Mononuclear cell (primary cell): ENCODE measurements around the gene MRPL28. TPM values are rescaled to one million over a fixed set of nuclear protein-coding genes. Genes with fewer than 3 reads are reported as not detected.
A peak's percentile ranks its signal among the peaks of the same experiment; 100 is the strongest.
"Not testable (repeated sequence)": the region's sequence is repeated elsewhere in the genome, so short reads cannot be mapped to it uniquely, and the experiment has no call there.

Source experiments
- H3K27me3 ChIP-seq: 2 replicates; pipeline ENCODE4 v1.6.0; 2011; ENCODE audit warnings: low read length, control low read depth; ENCODE audit not compliant: insufficient read depth
- H3K4me1 ChIP-seq: 2 replicates; pipeline ENCODE4 v1.5.1; 2011; ENCODE audit warnings: mild to moderate bottlenecking, low read length, control low read depth; ENCODE audit not compliant: insufficient read depth
- H3K4me3 ChIP-seq: 2 replicates; pipeline ENCODE4 v1.5.1; 2011; ENCODE audit warnings: mild to moderate bottlenecking, low read length, moderate library complexity
- H3K9me3 ChIP-seq: 2 replicates; pipeline ENCODE4 v1.5.1; 2011; ENCODE audit warnings: low read depth, mild to moderate bottlenecking, control low read depth, low read length
- total RNA-seq: library from RNA; depleted of rRNA; stranded (reverse); fragments of >200 nt; gene quantifications from one replicate; pipeline ENCODE4 v1.2.3, GENCODE V29; 2012

Gene MRPL28
- total RNA-seq, 1 donor, result 19.9 TPM

DNA sequence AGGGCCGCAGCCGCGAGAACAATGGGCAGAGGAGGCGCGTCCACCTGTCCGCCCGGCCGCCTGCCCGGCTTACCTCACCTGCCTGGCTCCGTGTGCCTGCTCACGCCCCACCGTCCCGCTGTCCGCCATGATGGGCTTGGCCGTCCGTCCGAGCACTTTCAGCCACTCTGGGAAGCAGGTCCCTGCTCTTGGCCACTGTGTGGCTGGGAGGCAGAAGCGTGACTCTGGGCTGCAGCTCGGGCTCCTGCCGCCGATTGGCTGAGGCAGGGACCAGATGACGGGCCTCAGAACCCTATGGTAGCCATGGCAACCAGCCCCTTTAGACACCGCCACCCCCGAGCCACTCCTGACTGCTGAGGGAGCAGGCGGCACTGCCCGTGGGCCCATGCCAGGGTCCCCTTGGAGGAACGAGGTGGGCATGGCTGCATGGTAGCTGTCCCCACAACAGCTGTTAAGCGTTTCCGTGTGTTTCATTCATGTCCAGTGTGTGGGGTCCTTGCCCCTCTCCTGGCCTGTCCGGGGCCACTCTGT lies 8.9 kb downstream of the MRPL28 start:
- Histone ChIP-seq H3K4me1 (peaks cover 9% of the 10 kb centered on the region), H3K27me3 (no peaks in the 10 kb centered on the region), H3K4me3 (no peak overlapping the region), H3K9me3 (no peaks in the 10 kb centered on the region)

DNA sequence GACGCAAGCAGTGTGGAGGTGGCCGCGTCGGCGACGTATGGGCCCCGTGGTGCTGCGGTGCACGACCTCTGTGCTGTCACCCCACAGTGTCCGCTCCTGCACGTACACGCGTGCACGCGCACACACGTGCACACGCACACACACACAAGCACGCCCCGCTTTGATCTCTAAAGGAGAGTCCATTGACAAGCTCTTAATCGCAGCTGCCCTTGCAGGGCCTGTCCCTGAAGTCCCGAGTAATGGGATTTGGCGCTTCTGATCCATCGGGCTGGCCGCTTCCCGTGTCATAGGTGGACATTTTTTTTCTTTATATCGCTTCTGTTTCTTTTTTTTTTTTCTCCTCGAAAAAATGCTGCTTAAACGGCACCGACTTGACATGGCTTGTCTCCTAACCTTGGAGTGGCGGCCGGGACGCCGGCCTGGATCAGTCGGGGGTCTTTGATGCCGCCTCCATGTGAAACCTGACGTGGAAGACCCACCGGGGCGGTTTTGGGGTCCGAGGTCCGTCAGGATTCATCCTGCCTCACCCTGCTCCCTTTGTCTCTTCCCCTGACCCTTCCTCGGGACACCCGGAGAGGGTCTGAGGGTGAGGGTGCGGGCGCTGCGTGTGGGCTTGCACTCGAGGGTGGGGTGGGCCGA lies 9.5 kb downstream of the MRPL28 start:
- Histone ChIP-seq H3K4me3 (no peak overlapping the region), H3K9me3 (no peaks in the 10 kb centered on the region), H3K4me1 (peaks cover 14% of the 10 kb centered on the region), H3K27me3 (no peaks in the 10 kb centered on the region)

DNA sequence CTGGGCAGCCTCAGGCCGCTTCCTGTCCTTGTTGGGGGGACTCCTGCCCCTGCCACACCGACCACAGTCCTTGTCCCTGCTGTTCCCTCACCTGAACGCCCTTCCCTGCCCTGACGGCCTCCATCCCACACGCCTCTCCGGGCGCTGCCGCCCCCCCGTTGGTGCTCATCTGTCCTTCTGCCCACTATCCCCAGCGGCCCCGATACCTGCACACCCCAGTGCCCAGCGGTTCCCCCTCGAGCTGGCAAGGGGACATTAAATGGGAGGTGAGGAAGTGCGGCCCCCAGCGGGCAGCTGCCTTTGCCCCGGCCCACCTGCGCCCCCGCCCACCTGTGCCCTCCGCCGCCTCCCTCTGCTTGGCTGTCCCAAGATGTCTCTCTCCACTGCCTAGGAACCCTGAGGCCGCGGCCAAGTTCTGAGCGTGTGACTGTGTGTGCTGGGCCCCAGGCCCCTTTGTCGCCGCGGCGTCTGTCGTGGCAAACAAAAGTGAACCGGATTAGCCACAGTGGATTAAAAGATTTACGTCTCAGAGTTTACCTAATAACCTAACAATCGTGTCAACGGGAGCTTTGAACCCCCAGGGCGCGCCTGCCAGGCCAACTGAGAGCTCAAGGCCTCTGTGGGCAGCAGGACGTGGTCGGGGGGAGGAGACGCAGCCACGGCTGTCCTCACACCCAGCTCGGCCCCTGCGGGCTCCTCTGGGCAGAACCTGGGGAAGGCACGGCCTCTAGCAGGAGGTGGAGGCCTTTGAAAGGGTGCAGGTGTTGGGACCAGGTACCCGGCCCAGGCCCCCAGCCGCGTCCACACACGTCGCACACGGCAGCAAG lies 10.3 kb downstream of the MRPL28 start:
- H3K9me3 ChIP-seq, result no peaks in the 10 kb centered on the region
- H3K4me3 ChIP-seq, result no peak overlapping the region
- H3K27me3 ChIP-seq, result no peaks in the 10 kb centered on the region
- peaks cover 18% of the 10 kb centered on the region for H3K4me1 ChIP-seq

DNA sequence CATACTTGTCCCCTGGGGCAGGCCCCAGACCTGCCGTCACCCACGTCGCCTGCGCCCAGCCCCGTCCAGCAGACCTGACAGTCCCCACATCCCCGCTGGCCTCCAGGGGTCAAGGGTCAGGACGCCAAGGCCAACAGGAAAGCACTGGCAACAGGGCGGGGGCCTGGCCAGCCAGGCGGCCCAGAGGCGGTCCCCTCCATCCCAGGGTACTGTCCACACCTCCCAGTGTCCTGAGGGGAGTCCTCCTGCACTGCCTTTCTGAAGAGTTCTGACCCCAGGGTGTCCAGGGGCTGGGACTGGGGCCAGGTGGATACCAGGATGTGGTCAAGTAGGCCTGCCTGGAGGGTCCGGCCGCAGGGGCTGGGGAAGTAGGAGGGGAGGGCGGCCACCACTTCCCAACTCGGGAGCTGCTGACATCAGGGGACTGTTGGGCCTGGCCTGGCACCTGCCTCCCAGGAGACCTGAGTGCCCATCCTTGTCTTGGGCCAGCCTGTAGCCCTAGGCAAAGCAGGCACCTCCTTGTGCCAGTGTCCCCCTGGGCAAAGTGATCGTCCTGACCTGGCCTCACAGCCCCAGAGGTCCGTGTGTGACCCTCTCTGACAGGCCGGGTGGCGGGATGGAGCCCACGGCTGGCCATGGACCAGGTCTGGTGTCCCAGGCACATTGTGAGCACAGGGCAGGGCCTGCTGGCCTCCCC lies 11.1 kb downstream of the MRPL28 start:
- Histone ChIP-seq H3K4me1 (peaks cover 27% of the 10 kb centered on the region), H3K27me3 (no peaks in the 10 kb centered on the region), H3K4me3 (no peak overlapping the region), H3K9me3 (no peaks in the 10 kb centered on the region)

DNA sequence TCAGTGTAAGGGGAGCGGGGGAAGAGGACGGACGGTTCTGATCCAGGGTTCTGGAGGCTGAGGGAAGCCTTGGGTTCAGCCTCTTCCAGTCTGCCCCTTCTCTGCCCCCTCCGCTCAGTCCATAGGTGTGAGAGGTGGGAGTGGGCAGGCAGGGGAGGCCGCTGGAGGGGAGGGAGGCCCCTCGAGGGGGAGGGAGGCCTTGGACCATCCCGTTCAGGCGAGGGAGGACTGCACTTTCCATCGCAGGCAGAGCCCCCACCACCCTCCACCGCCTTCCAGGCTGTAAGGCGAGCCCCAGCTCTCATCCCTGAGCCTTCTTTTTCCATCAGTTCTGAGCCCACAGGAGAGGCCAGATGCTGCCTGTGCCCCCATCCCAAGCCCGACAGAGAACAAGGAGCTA lies 13.6 kb downstream of the MRPL28 start:
- H3K4me3 ChIP-seq, result no peak overlapping the region
- no peaks in the 10 kb centered on the region for H3K27me3 ChIP-seq
- H3K4me1 ChIP-seq, result peaks cover 31% of the 10 kb centered on the region
- H3K9me3 ChIP-seq, result no peaks in the 10 kb centered on the region

DNA sequence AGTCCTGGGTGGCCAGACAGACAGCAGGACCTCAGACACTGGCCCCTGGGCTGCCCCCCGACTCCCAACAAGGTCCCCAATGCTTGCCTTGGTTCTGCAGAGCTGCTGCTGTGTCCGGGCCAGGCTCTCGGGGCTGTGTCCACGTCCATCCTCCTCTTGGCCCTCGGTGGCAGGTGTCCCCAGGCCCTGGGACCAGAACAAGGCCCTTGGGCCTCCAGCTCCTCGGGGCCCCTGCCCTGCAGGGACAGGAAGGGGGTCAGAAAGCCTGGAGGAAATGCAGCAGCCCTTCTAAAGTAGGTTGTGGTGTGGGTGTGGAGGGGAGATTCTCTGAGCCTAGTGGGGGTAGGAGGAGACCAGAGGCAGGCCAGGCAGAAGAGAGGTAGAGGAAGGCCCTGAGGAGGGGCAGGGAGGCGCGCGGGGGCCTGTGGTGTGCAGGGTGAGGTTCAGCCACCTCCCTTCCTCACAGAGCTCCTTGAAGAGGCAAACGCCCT lies 15.3 kb downstream of the MRPL28 start:
- H3K27me3 ChIP-seq, result no peaks in the 10 kb centered on the region
- H3K4me3 ChIP-seq, result peak overlapping the region; percentile 24
- H3K4me1 ChIP-seq, result peaks cover 45% of the 10 kb centered on the region
- no peaks in the 10 kb centered on the region for H3K9me3 ChIP-seq

DNA sequence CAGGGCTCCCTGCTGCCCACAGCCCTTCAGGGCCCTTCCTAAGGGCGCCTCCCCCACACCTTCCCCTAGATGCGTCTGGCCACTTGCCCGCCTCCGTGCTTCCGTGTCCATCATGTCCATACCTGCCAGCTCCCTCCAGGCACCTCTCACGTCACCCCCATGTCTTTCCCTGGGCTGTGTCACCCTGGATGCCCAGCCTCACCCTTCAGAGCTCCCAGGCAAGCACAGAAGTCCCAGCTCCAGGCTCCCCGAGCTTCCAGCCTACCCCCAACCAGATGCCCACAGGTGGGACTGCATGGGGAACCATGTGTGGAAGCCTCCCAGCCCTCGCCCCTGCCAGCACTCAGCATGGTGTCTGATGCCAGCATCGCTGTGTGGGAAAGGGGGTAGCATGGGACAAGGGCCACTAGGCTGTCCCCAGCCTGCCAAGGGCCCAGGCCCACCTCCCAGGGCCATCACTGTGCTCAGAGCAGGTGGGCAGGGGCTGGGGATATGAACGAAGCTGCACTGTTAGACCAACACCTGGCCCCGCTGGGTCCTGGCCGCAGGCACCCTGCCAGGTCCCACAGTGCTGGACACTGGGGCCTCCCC lies 16.0 kb downstream of the MRPL28 start:
- H3K4me1 ChIP-seq, result peaks cover 52% of the 10 kb centered on the region
- H3K9me3 ChIP-seq, result no peaks in the 10 kb centered on the region
- peak overlapping the region; percentile 24 for H3K4me3 ChIP-seq
- H3K27me3 ChIP-seq, result no peaks in the 10 kb centered on the region

DNA sequence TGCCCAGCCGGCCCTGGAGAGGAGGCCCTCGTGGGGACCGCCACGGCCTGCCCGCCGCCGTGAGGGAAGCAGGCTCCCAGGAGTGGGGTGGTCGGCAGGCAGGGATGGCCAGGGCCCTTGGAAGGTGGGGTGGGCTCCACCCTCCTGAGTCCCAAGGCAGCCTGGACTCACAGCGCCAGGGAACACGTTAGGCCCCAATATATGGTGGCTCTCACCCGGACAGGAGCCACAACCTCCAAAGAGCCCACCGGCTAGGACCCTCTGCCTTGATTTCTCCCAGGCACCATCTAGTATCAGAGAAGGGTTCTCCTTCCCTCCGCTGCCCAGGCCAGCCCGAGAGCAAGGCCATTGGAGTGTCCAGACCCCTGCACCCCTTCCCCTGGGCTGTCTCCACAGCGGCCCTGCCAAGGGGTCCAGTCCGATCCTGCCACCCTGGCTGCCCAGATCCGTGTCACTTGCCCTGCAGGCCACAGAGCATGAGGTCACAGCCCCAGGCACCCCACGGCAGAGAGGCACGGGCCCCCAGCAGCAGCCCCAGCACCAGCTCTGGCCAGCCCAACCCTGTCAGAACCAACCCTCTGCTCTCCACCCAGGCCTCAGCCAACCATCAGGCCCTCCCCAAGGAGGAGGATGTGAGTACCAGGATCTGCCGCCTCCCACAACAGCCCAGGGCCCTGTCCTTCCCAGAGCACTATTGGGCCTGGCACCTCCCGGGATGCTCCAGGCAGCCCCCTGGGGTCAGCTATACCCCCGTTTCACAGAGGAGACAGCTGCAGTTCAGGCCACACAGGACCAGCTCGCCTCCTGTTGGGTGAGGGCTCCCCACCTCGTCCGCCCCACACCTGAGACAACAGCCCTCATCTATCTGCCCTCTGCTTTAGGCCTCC lies 16.7 kb downstream of the MRPL28 start:
- Histone ChIP-seq H3K4me1 (peaks cover 57% of the 10 kb centered on the region), H3K4me3 (peak overlapping the region; percentile 21), H3K27me3 (no peaks in the 10 kb centered on the region), H3K9me3 (no peaks in the 10 kb centered on the region)

DNA sequence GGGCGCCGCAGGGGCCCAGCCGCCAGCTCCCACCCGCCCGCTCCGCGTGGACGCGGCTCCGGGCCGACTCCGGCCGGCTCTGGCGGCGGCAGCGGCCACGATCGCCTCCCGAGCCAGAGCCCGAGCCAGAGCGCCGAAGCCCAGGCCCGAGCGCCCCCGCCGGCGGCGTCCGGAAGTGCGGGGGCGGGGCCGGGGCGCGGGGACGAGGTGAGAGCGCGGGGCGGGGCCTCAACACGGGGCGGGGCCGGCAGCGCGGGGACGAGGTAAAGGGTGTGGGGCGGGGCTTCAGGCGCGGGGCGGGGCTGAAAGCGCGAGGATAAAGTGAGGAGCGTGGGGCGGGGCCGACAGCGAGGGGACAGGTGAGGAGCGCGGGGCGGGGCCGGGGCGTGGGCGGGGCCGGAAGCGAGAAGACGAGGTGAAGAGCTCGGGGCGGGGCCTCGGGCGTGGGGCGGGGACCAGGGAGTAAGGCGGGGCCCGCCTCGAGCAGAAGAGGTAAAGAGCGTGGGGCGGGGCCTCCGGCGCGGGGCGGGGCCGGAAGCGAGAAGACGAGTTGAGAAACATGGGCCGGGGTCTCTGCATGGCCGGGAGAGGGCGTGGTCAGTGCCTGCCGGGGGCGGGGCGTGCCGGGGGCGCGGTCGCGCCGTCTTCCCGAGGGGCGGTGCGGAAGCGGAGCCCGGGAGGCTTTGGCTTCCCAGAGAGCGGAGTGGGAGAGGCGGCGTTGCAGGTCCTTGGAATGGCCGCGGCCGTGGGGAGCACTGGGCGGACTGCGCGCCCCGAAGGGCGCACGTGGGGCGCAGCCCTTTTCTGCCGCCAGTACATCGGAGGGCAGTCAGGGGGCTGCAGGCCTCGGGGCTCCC lies 17.6 kb downstream of the MRPL28 start, which contains the start of gene AXIN1:
Gene AXIN1 (minus strand): TSS at position 177 of the 857 bp plus-strand sequence. CDS start 5,698 bp downstream, outside the sequence.
- Histone ChIP-seq H3K4me3 (peak within 1 kb of the TSS; percentile 50), H3K27me3 (no peaks in the 10 kb centered on the region), H3K4me1 (peaks cover 66% of the 10 kb centered on the region), H3K9me3 (no peaks in the 10 kb centered on the region)

DNA sequence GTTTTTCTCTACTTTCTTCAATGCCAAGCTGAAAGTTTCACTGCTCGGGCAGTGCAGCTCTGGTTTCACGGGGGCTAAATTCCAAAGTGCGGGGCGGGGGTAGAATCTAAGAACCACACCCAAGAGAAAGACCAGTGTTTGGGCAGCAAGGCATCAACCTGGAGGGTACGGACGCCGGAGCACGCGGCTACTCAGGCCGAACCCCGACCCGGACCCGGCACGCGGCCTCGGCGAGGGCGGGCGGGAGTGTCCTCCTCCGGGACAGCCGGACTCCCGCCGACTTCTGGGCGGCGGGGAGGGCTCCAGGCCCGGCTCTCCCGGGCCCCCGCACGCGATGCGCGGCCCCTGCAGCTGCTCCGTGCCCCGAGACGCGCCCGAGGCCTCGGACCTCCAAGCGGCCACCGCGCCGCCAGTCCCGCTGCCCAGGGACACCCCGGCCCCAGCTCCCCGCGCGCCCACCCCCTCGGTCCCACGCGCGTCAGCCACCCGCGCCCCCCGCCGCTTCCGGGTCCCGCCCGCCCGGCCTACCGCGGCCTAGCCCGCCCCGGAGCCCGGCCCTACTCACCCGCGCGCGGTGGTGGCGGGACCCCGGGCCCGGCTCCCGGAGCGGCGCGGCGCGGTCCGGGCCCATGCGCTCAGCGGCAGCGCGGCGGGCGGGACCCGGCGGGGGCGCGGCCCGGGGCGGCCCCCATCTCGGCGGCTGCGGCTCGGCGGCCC lies 18.4 kb downstream of the MRPL28 start:
- H3K9me3 ChIP-seq, result no peaks in the 10 kb centered on the region
- H3K27me3 ChIP-seq, result no peaks in the 10 kb centered on the region
- H3K4me3 ChIP-seq, result peak overlapping the region; percentile 50
- peaks cover 72% of the 10 kb centered on the region for H3K4me1 ChIP-seq

DNA sequence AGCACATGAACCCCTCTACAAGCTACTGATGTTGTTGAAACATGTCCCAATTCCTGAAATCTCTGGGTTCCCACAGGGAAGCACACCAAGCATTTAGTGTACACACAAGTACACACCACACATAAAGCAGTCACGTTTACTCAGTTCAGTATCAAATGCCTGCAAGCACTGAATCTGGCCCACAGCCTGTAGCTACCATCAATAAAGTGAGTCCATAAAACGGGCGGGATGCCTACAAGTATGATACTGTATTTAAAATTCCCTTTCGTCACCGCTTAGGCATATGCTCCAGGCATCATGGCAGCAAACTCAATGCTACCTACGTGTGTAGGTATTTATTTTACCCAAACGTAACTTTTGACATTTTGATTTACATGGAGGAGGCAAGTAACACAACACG lies 20.1 kb downstream of the MRPL28 start:
- Histone ChIP-seq H3K9me3 (no peaks in the 10 kb centered on the region), H3K4me1 (peaks cover 65% of the 10 kb centered on the region), H3K27me3 (no peaks in the 10 kb centered on the region), H3K4me3 (no peak overlapping the region)

DNA sequence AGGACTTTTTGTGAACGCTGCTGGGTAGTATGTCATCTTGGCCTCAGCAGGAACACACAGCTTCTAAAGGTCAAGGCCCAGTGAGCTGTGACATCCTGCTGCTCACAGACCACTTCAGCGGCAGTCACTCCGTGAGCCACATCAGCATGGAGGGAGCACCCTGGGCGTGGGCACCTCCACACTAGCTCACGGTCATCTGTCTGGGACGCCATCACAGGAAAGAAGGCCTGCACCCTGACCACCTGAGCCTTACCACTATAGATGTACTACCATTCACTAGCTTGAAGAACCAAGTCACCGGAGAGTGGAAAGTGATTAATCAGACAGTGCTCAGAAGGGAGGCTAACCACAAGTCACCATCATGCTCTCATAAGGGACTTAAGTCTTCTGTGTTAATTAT lies 21.1 kb downstream of the MRPL28 start:
- H3K4me3 ChIP-seq, result no peak overlapping the region
- H3K27me3 ChIP-seq, result no peaks in the 10 kb centered on the region
- no peaks in the 10 kb centered on the region for H3K9me3 ChIP-seq
- H3K4me1 ChIP-seq, result peaks cover 56% of the 10 kb centered on the region

DNA sequence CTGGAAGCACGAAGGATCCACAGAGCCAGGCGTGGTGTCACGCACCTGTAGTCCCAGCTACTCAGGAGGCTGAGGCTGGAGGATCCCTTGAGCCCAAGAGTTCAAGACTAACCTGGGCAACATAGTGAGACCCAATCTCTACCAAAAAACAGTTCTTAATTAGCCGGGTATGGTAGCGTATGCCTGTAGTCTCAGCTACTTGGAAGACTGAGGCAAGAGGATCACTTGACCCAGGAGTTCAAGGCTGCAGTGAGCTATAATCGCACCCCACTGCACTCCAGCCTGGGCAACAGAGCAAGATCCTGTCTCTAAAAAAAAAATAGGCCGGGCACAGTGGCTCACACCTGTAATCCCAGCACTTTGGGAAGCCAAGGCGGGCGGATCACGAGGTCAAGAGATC lies 21.8 kb downstream of the MRPL28 start:
- H3K4me3 ChIP-seq, H3K9me3 ChIP-seq, H3K27me3 ChIP-seq: not testable (repeated sequence)
- peaks cover 55% of the 10 kb centered on the region for H3K4me1 ChIP-seq
